ENCODE measurements around the gene DNAI1. TPM values are rescaled to one million over a fixed set of nuclear protein-coding genes. Genes with fewer than 3 reads are reported as not detected.

Gene DNAI1
- total RNA-seq, 1 experiment from 2014 or later = not detected

- no peak overlapping the region for H3K27ac ChIP-seq (ENCODE audit: low read length)
- BruUV-seq (replicated peaks) = no TSS peak
- 0 out of 2 replicates have a peak, but pooled peaks cover 4% of the 10 kb centered on the region for H4K20me1 ChIP-seq (ENCODE audit: low read length)
Observed at GRCh38 chr9:34428325-34428958, 30.2 kb upstream of the DNAI1 start.

DNA sequence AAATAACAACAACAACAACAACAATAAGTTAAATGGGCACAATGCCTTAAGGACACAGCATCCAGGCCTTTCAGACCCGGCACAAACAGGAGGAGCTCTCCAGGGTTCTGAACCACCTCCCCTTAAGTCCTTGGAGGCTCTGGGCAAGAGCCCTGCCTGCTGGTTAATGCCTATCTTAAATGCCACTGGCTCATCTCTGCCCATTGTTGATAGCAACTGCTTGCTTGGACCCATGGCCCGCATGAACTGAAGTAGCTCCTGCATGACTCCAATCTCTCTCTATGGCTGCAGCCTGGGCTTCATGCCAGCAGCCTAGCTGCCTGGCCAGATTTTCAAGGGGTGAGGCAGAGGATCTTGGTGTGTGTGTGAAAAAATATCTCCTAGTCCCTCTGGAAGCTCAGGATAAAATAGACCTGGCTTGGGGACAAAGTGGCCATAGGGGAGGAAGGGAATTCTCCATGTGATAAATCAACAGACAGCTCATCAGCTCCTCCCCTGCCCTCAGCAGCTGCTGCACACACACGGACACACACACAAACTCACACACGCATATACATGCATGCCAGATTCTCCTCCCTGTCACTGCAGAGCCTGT, 27.7 kb upstream of the DNAI1 start:
- Histone ChIP-seq H3K36me3 (ENCODE audit: low read depth, low read length) (no peaks in the 10 kb centered on the region), H3F3A (ENCODE audit: low read length, unreplicated experiment) (no peaks in the 10 kb centered on the region), H3K27me3 (ENCODE audit: low read length) (no peaks in the 10 kb centered on the region), H3K9me3 (ENCODE audit: low read length) (no peaks in the 10 kb centered on the region), H3K79me2 (ENCODE audit: low read length) (no peaks in the 10 kb centered on the region), H3K4me1 (ENCODE audit: insufficient read depth, low read length) (no peaks in the 10 kb centered on the region), H3K9ac (ENCODE audit: low read length) (no peak overlapping the region), H3K4me2 (ENCODE audit: low read length) (no peak overlapping the region), H3K27ac (ENCODE audit: low read length) (no peak overlapping the region), H2AFZ (ENCODE audit: low read length) (no peak overlapping the region), H3K4me3 (ENCODE audit: low read length) (no peak overlapping the region), H3K9me2 (replicated peaks; ENCODE audit: low read length) (no peaks in the 10 kb centered on the region), H4K20me1 (ENCODE audit: low read length) (0 out of 2 replicates have a peak, but pooled peaks cover 4% of the 10 kb centered on the region)
- DNase-seq (peak; percentile 65), ATAC-seq (no peak; the same call in 1 of the 2 replicates)
- intact Hi-C loops (cut with micrococcal nuclease) = no loop called here
- CTCF ChIA-PET = interaction anchor here (0.6 to 1.5 kb wide), 4 partner anchors 11 to 804 kb away, joined by 3 to 11 read pairs (median 4); no protein-coding TSS in a partner anchor
- TF ChIP-seq EZH2 (IDR thresholded peaks at IDR 0.05; ENCODE audit: low read length, unreplicated experiment) = no peak
- TF ChIP-seq EZH2phosphoT487 (IDR thresholded peaks at IDR 0.05; ENCODE audit: borderline replicate concordance, low read length) = no peak
- no peak for TF ChIP-seq CTCF (conservative IDR thresholded peaks at IDR 0.05; ENCODE audit: low read depth, low read length)
- POLR2A ChIA-PET (ENCODE audit: unreplicated experiment) = no interaction called here
- BruUV-seq (replicated peaks) = no TSS peak

More at GRCh38 chr9:34428325-34428958, 30.2 kb upstream of the DNAI1 start:
- TF ChIP-seq EZH2phosphoT487 (IDR thresholded peaks at IDR 0.05; ENCODE audit: borderline replicate concordance, low read length) (no peak), CTCF (conservative IDR thresholded peaks at IDR 0.05; ENCODE audit: low read depth, low read length) (no peak), EZH2 (IDR thresholded peaks at IDR 0.05; ENCODE audit: low read length, unreplicated experiment) (no peak)
- no peak for ATAC-seq
- no peak overlapping the region for H2AFZ ChIP-seq (ENCODE audit: low read length)
- H3K9me3 ChIP-seq (ENCODE audit: low read length) = no peaks in the 10 kb centered on the region
- ChIA-PET POLR2A (ENCODE audit: unreplicated experiment) (no interaction called here), CTCF (no interaction called here)
- H3K36me3 ChIP-seq (ENCODE audit: low read depth, low read length) = no peaks in the 10 kb centered on the region
- no peaks in the 10 kb centered on the region for H3K9me2 ChIP-seq (replicated peaks; ENCODE audit: low read length)
- no peak overlapping the region for H3K4me3 ChIP-seq (ENCODE audit: low read length)
- H3K27me3 ChIP-seq (ENCODE audit: low read length) = no peaks in the 10 kb centered on the region
- H3K4me2 ChIP-seq (ENCODE audit: low read length) = no peak overlapping the region
- H3K9ac ChIP-seq (ENCODE audit: low read length) = no peak overlapping the region
- H3K79me2 ChIP-seq (ENCODE audit: low read length) = no peaks in the 10 kb centered on the region
- no peaks in the 10 kb centered on the region for H3K4me1 ChIP-seq (ENCODE audit: insufficient read depth, low read length)
- intact Hi-C loops (cut with micrococcal nuclease) = no loop called here
- no peaks in the 10 kb centered on the region for H3F3A ChIP-seq (ENCODE audit: low read length, unreplicated experiment)
- no peak for DNase-seq

- intact Hi-C loops (cut with micrococcal nuclease) = no loop called here
- no TSS peak for BruUV-seq (replicated peaks)
Observed at GRCh38 chr9:34431667-34432066, 26.9 kb upstream of the DNAI1 start.

More at GRCh38 chr9:34431667-34432066, 26.9 kb upstream of the DNAI1 start:
- DNase-seq = no peak
- H3K79me2 ChIP-seq (ENCODE audit: low read length) = no peaks in the 10 kb centered on the region
- ChIA-PET POLR2A (ENCODE audit: unreplicated experiment) (interaction anchor here (0.7 kb wide), 1 partner anchor 85 kb away, joined by 8 read pairs; no protein-coding TSS in a partner anchor), CTCF (interaction anchor here (0.6 to 1.5 kb wide), 2 partner anchors 12 to 71 kb away, joined by 3 to 4 read pairs; no protein-coding TSS in a partner anchor)
- H3K9ac ChIP-seq (ENCODE audit: low read length) = no peak overlapping the region
- no peaks in the 10 kb centered on the region for H3K4me1 ChIP-seq (ENCODE audit: insufficient read depth, low read length)
- ATAC-seq = no peak
- no peaks in the 10 kb centered on the region for H3F3A ChIP-seq (ENCODE audit: low read length, unreplicated experiment)
- H3K4me2 ChIP-seq (ENCODE audit: low read length) = no peak overlapping the region
- H2AFZ ChIP-seq (ENCODE audit: low read length) = no peak overlapping the region
- H3K27ac ChIP-seq (ENCODE audit: low read length) = no peak overlapping the region
- 0 out of 2 replicates have a peak, but pooled peaks cover 4% of the 10 kb centered on the region for H4K20me1 ChIP-seq (ENCODE audit: low read length)
- no peaks in the 10 kb centered on the region for H3K9me2 ChIP-seq (replicated peaks; ENCODE audit: low read length)
- no peaks in the 10 kb centered on the region for H3K27me3 ChIP-seq (ENCODE audit: low read length)
- TF ChIP-seq EZH2 (IDR thresholded peaks at IDR 0.05; ENCODE audit: low read length, unreplicated experiment) (no peak), EZH2phosphoT487 (IDR thresholded peaks at IDR 0.05; ENCODE audit: borderline replicate concordance, low read length) (no peak), CTCF (conservative IDR thresholded peaks at IDR 0.05; ENCODE audit: low read depth, low read length) (no peak)
- no peaks in the 10 kb centered on the region; the same call in 1 of the 2 replicates for H3K36me3 ChIP-seq (ENCODE audit: low read depth, low read length)
- no peak overlapping the region for H3K4me3 ChIP-seq (ENCODE audit: low read length)
- H3K9me3 ChIP-seq (ENCODE audit: low read length) = no peaks in the 10 kb centered on the region

Measured in PC-3 (cell line).